PC-9 (cell line): ENCODE measurements around the gene HNRNPF.

Source experiments
- EZH2 ChIP-seq: fragments of 200-600 bp; sonication (generic); IDR thresholded peaks from 2 replicates; pipeline ENCODE4 v1.8.0; 2017; ENCODE audit warnings: antibody characterized with exemption, low read depth
- TF ChIP-seq, protein P1 (sequence below): fragments of 200-600 bp; sonication (generic); conservative IDR thresholded peaks from 2 replicates; pipeline ENCODE4 v1.6.1; 2017; ENCODE audit warnings: mixed run types, antibody characterized with exemption, mild to moderate bottlenecking, moderate library complexity

DNA sequence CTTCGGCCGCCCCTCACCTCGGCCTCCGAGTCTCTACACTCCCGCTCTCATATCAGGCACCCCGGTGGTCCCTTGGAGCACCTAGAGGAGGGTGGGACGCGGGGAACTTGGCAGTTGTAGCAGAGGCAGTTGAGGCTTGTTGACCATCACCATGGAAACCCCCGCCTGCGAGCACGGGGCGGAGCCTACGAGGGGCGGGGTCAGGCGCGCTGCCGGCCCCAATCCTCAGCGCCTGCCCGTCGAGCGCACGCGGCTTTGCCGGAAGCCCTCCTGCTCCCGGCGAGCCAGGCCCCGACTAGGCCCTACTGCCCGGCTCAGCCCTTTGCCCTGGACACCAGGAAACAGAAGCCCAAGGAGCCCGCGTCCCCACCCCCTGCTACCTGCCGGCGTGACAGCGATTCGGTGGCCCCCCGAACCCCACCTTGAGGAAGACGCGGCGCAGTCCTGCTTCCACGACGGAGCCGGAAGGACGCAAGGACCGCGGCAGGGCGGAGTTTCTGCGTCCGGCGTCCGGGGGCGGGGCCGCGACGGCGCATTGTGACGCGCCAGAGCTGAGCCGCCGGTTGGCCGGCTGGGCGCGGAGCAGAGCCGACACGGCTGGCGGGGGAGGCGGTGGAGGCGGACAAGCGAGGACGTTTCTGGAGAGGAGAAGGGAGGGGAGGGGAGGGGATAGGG, at the start of gene HNRNPF:
- TF ChIP-seq, protein P1, sequence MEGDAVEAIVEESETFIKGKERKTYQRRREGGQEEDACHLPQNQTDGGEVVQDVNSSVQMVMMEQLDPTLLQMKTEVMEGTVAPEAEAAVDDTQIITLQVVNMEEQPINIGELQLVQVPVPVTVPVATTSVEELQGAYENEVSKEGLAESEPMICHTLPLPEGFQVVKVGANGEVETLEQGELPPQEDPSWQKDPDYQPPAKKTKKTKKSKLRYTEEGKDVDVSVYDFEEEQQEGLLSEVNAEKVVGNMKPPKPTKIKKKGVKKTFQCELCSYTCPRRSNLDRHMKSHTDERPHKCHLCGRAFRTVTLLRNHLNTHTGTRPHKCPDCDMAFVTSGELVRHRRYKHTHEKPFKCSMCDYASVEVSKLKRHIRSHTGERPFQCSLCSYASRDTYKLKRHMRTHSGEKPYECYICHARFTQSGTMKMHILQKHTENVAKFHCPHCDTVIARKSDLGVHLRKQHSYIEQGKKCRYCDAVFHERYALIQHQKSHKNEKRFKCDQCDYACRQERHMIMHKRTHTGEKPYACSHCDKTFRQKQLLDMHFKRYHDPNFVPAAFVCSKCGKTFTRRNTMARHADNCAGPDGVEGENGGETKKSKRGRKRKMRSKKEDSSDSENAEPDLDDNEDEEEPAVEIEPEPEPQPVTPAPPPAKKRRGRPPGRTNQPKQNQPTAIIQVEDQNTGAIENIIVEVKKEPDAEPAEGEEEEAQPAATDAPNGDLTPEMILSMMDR: no peak
- no peak for TF ChIP-seq EZH2
